Epithelial cell of esophagus (primary cell): ENCODE results near the gene CMTM5.
"Not testable (repeated sequence)": the region's sequence is repeated elsewhere in the genome, so short reads cannot be mapped to it uniquely, and the experiment has no call there.

ENCODE experiments used
- DNase-seq: peaks from one replicate; pipeline ENCODE4 v3.0.0; 2010; ENCODE audit warnings: low read depth
- H3K4me3 ChIP-seq: 2 replicates; pipeline ENCODE4 v1.5.1; 2011; ENCODE audit warnings: mild to moderate bottlenecking, low read length, control low read depth
- TF ChIP-seq, protein P1 (sequence below): IDR thresholded peaks from 2 replicates; pipeline ENCODE4 v1.5.1; 2011; ENCODE audit warnings: low read depth, mild to moderate bottlenecking, low read length, control low read depth, inconsistent platforms; ENCODE audit not compliant: insufficient read depth; ENCODE audit errors: missing control alignments

The CMTM5 gene

GRCh38 chr14:23414906-23415820, 38.3 kb downstream of the CMTM5 start:
- no peak overlapping the region for H3K4me3 ChIP-seq
- no peak for DNase-seq
- TF ChIP-seq, protein P1, sequence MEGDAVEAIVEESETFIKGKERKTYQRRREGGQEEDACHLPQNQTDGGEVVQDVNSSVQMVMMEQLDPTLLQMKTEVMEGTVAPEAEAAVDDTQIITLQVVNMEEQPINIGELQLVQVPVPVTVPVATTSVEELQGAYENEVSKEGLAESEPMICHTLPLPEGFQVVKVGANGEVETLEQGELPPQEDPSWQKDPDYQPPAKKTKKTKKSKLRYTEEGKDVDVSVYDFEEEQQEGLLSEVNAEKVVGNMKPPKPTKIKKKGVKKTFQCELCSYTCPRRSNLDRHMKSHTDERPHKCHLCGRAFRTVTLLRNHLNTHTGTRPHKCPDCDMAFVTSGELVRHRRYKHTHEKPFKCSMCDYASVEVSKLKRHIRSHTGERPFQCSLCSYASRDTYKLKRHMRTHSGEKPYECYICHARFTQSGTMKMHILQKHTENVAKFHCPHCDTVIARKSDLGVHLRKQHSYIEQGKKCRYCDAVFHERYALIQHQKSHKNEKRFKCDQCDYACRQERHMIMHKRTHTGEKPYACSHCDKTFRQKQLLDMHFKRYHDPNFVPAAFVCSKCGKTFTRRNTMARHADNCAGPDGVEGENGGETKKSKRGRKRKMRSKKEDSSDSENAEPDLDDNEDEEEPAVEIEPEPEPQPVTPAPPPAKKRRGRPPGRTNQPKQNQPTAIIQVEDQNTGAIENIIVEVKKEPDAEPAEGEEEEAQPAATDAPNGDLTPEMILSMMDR, result no peak

DNA sequence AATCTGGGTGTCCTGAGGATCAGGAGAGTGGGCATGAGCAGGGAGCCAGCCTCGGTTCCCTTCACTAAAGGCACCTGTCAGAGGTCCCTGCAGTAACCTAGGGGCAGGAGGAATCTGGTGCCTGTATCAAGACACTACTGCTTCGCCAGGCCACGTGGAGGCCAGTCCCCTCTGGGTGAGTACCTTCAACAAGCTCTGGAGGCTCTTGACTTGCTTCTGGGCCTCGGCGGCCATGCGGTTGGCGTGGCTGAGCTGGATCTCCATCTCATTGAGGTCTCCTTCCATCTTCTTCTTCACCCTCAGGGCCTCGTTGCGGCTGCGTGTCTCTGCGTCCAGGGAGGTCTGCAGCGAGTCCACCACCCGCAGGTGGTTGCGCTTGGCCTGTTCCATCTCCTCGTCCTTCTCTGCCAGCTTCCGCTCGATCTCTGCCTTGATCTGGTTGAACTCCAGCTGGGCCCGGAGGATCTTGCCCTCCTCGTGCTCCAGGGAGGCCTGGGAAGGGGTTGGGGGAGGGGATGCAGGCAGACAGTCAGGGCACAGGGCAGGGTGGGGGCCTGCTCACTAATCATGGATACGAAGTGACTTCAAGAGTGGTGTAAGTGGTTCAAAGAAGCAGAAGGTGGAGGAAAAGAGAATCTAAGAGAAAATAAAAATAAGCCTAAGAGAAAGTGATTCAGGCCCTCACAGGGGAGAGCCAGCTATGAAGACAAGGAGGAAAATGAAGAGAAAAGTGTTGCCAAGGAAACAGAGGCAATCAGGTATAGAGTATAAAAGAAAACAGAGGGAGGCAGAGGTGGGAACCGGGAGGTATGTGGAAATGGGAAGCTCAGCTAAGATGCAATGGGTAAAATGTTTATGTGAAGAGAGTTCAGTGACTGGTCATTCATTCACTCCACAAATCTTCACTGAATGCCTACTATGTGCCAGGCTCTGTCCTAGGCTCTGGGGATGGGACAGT, 39.3 kb downstream of the CMTM5 start:
- no peak overlapping the region for H3K4me3 ChIP-seq
- no peak for DNase-seq
- TF ChIP-seq, protein P1, result no peak

DNA sequence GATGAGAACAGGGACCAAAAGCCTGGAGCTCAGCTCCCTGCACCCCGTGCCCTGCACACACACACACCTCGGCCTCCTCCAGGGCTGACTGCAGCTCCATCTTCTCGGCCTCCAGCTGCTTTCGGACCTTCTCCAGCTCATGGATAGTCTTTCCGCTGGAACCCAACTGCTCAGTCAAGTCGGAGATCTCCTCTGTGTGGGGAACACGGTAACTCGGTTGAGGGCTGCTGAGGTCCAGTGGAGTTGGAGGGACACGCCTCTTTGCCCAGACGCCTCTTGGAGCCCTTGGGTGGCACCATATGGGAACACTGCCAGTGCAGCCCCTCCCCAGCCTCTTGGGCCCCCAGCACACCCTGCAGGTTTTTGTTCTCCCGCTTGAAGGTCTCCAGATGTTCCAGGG, 40.0 kb downstream of the CMTM5 start:
- H3K4me3 ChIP-seq, result no peak overlapping the region
- no peak for DNase-seq
- TF ChIP-seq, protein P1, result no peak

- not testable (repeated sequence) for H3K4me3 ChIP-seq, DNase-seq
Measured at GRCh38 chr14:23417269-23417668, 40.4 kb downstream of the CMTM5 start.

DNA sequence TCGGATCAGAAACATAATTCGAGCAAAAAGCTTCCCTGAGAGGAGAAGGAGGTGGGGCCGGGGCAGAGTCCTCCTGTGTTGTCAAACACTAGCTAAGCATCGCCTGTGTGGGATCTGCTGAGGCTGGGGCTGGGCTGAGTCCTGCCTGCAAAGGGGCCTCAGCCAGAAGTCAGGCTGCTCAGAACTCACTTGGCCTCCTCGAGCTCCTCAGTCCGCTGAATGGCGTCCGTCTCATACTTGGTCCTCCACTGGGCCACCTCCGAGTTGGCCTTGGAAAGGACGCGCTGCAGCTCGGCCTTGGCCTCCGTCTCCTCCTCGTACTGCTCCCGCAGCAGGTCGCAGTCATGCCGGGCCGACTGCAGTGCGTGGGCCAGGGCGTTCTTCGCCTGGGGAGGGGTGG, 41.2 kb downstream of the CMTM5 start:
- H3K4me3 ChIP-seq, result no peak overlapping the region

DNA sequence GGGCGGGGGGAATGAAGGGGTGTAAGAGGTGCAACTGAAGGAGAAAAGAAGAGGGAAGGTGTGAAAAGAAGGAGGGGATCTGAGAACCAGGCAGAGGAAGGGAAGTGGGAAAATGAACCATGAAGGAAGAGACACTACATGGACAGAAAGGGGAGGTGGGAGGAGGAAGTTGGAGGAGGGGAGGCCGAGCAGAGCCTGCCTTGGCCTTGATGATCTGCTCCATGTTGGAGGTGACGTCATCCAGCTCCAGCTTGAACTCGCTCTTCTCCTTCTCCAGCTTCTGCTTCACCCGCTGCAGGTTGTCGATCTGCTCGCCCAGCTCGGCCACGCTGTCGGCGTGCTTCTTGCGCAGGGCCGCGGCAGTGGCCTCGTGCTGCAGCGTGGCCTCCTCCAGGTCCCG, 42.8 kb downstream of the CMTM5 start:
- not testable (repeated sequence) for H3K4me3 ChIP-seq, DNase-seq

More for the DNA sequence above, 41.2 kb downstream of the CMTM5 start:
- no peak for DNase-seq
- TF ChIP-seq, protein P1, result no peak

DNA sequence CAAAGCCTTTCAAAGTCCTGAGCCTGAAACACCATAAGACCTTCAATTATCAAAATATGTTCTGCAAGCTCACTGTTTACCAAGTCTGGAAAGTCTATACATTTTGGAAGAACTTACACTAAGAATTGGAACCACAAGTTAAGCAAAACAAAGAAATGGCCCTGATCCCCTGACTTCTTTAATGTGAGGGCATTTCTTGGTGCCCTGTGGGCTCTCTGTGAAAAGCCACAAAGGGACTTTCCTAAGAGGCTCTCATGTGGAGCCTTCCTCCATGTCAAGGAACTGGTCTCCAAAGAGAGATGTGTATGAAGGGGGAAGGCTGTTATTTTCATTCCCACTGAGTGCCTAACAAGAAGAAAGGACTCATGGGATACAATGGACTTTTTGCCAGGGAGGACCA, 44.7 kb downstream of the CMTM5 start:
- no peak for DNase-seq
- H3K4me3 ChIP-seq, result no peak overlapping the region
- TF ChIP-seq, protein P1, result no peak
